HepG2 (cell line): ENCODE data around the gene CTTNBP2NL.

ENCODE experiments used
- CTCF ChIP-seq: sonication (generic); formaldehyde crosslinking; IDR thresholded peaks from 2 replicates; pipeline ENCODE4 v1.5.0; 2020; ENCODE audit warnings: mild to moderate bottlenecking, missing genetic modification reagents, moderate library complexity
- EZH2 ChIP-seq: conservative IDR thresholded peaks from 2 replicates; pipeline ENCODE4 v1.6.1; 2012; ENCODE audit warnings: mild to moderate bottlenecking, low read depth, low read length, moderate library complexity
- FOXM1 ChIP-seq: sonication (generic); formaldehyde crosslinking; IDR thresholded peaks from 2 replicates; pipeline ENCODE4 v1.5.0; 2020; ENCODE audit warnings: missing genetic modification reagents
- MAFF ChIP-seq: IDR thresholded peaks from 2 replicates; pipeline ENCODE4 v1.6.1; 2011; ENCODE audit warnings: low read depth, low read length, improper control_type of control experiment
- PTBP1 ChIP-seq: fragments of 200-400 bp; formaldehyde crosslinking; IDR thresholded peaks from 2 replicates; pipeline ENCODE4 v1.6.1; 2018; ENCODE audit warnings: low read length, low read depth; ENCODE audit not compliant: poor library complexity, severe bottlenecking
- ZBTB20 ChIP-seq: sonication (generic); formaldehyde crosslinking; IDR thresholded peaks from 2 replicates; pipeline ENCODE4 v1.8.1; 2023; ENCODE audit warnings: missing genetic modification reagents, low read depth, mild to moderate bottlenecking, borderline replicate concordance
- ZNF563 ChIP-seq: sonication (generic); formaldehyde crosslinking; IDR thresholded peaks from 2 replicates; pipeline ENCODE4 v1.8.0; 2022; ENCODE audit warnings: mild to moderate bottlenecking, moderate library complexity, missing genetic modification reagents
- ZNF75D ChIP-seq: sonication (generic); formaldehyde crosslinking; IDR thresholded peaks from 2 replicates; pipeline ENCODE4 v1.8.1; 2023; ENCODE audit warnings: missing genetic modification reagents, mild to moderate bottlenecking, borderline replicate concordance
- ZSCAN20 ChIP-seq: sonication (generic); formaldehyde crosslinking; IDR thresholded peaks from 2 replicates; pipeline ENCODE4 v1.4.0; 2020; ENCODE audit warnings: missing genetic modification reagents, mild to moderate bottlenecking, borderline replicate concordance
- TF ChIP-seq, protein P1 (sequence below), 2 experiments: IDR thresholded peaks; 2 replicates each; pipeline ENCODE4 v1.6.1; 2011 to 2012; ENCODE audit warnings: low read length in 2 of 2, borderline replicate concordance in 1 of 2, low read depth in 1 of 2, mild to moderate bottlenecking in 1 of 2, moderate library complexity in 1 of 2

DNA sequence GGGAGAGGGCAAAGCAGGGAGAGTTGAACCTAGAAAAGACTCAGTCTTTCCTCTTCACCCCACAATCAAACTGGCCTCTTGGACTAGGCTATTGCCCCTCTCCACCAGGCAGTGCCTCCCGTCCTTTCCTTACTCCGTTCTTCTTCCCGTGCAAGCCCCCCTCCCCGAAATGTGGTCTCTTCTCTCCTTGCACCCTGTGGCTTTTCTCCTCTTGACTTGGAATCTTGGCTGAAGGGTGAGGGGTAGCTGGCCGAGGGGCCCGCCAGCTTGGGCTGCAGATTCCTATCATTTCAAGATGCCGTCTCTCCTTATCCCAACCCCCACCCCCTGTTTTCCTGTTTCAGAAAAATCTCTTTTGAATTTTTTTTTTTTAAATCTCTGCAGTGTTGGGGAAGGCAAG is 114.3 kb downstream of the CTTNBP2NL start:
- no peak for TF ChIP-seq MAFF
- no peak for TF ChIP-seq ZBTB20 (CRISPR knock-in tag)
- TF ChIP-seq ZNF563 (CRISPR knock-in tag), result no peak
- TF ChIP-seq FOXM1 (CRISPR knock-in tag), result no peak
- TF ChIP-seq PTBP1, result no peak
- TF ChIP-seq EZH2, result no peak
- TF ChIP-seq CTCF (CRISPR knock-in tag), result no peak
- no peak for TF ChIP-seq ZNF75D
- TF ChIP-seq ZSCAN20 (CRISPR knock-in tag), result no peak
- TF ChIP-seq, protein P1, sequence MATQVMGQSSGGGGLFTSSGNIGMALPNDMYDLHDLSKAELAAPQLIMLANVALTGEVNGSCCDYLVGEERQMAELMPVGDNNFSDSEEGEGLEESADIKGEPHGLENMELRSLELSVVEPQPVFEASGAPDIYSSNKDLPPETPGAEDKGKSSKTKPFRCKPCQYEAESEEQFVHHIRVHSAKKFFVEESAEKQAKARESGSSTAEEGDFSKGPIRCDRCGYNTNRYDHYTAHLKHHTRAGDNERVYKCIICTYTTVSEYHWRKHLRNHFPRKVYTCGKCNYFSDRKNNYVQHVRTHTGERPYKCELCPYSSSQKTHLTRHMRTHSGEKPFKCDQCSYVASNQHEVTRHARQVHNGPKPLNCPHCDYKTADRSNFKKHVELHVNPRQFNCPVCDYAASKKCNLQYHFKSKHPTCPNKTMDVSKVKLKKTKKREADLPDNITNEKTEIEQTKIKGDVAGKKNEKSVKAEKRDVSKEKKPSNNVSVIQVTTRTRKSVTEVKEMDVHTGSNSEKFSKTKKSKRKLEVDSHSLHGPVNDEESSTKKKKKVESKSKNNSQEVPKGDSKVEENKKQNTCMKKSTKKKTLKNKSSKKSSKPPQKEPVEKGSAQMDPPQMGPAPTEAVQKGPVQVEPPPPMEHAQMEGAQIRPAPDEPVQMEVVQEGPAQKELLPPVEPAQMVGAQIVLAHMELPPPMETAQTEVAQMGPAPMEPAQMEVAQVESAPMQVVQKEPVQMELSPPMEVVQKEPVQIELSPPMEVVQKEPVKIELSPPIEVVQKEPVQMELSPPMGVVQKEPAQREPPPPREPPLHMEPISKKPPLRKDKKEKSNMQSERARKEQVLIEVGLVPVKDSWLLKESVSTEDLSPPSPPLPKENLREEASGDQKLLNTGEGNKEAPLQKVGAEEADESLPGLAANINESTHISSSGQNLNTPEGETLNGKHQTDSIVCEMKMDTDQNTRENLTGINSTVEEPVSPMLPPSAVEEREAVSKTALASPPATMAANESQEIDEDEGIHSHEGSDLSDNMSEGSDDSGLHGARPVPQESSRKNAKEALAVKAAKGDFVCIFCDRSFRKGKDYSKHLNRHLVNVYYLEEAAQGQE (IDR thresholded peaks at IDR 0.05; ENCODE audit: borderline replicate concordance in 1 of 2, low read depth in 1 of 2, low read length in 2 of 2), result no peak
